ENCODE measurements around the gene RAB15.

GRCh38 chr14:64953661-64954060, 18.5 kb downstream of the RAB15 start:
- TF ChIP-seq, protein P1, sequence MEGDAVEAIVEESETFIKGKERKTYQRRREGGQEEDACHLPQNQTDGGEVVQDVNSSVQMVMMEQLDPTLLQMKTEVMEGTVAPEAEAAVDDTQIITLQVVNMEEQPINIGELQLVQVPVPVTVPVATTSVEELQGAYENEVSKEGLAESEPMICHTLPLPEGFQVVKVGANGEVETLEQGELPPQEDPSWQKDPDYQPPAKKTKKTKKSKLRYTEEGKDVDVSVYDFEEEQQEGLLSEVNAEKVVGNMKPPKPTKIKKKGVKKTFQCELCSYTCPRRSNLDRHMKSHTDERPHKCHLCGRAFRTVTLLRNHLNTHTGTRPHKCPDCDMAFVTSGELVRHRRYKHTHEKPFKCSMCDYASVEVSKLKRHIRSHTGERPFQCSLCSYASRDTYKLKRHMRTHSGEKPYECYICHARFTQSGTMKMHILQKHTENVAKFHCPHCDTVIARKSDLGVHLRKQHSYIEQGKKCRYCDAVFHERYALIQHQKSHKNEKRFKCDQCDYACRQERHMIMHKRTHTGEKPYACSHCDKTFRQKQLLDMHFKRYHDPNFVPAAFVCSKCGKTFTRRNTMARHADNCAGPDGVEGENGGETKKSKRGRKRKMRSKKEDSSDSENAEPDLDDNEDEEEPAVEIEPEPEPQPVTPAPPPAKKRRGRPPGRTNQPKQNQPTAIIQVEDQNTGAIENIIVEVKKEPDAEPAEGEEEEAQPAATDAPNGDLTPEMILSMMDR (IDR thresholded peaks at IDR 0.05), result no peak
- TF ChIP-seq POLR2A (IDR thresholded peaks at IDR 0.05), result no peak

Data from gastroesophageal sphincter (tissue), 3 donors.